Psoas muscle (tissue), 8 donors: ENCODE measurements around the gene ARHGEF35. TPM values are rescaled to one million over a fixed set of nuclear protein-coding genes. Genes with fewer than 3 reads are reported as not detected.

ENCODE experiments used
- ATAC-seq, 4 donors: fragments of 200-7000 bp; cut with Tn5 transposase; one replicate each; pipeline ENCODE4 v1.9.1; 2020; ENCODE audit warnings: moderate library complexity in 3 of 4, mild to moderate bottlenecking in 2 of 4
- DNase-seq, 2 donors: peaks; one replicate each; pipeline ENCODE4 v3.0.0-alpha.2; 2020
- H3K27ac ChIP-seq: fragments of 200-600 bp; one replicate; pipeline ENCODE4 v1.8.0; 2022
- H3K27me3 ChIP-seq, 3 donors: fragments of 200-600 bp in 1 of 3; one replicate each; pipeline versions ENCODE4 v1.6.1 to v1.8.0; 2013 to 2022; ENCODE audit warnings: low read length in 2 of 3, mild to moderate bottlenecking in 2 of 3, moderate library complexity in 1 of 3; ENCODE audit not compliant: insufficient read depth in 3 of 3
- H3K36me3 ChIP-seq, 2 donors: fragments of 200-600 bp in 1 of 2; one replicate each; pipeline versions ENCODE4 v1.6.1 to v1.8.0; 2013 to 2022; ENCODE audit warnings: low read depth in 1 of 2, mild to moderate bottlenecking in 1 of 2, moderate library complexity in 1 of 2; ENCODE audit not compliant: insufficient read depth in 1 of 2
- H3K4me1 ChIP-seq: fragments of 200-600 bp; one replicate; pipeline ENCODE4 v1.8.0; 2022
- H3K4me3 ChIP-seq: fragments of 200-600 bp; one replicate; pipeline ENCODE4 v1.8.0; 2022; ENCODE audit warnings: mild to moderate bottlenecking
- H3K9me3 ChIP-seq: fragments of 200-600 bp; one replicate; pipeline ENCODE4 v1.8.0; 2022
- CTCF ChIP-seq: fragments of 200-600 bp; IDR thresholded peaks from one replicate; pipeline ENCODE4 v1.8.0; 2022; ENCODE audit warnings: antibody characterized with exemption
- WGBS, 3 donors: extraction: QIAGEN DNeasy Blood & Tissue Kit; methylation state at CpG; one replicate each; pipeline versions ENCODE4 v1.1.6 to v1.1.7; 2013; 5-methylcytosine and 5-hydroxymethylcytosine counted together
- intact Hi-C, 2 donors: fragments of 100-400 bp; cut with DNase I; formaldehyde crosslinking; loops; one replicate each; pipeline versions ENCODE4 v1.11.0 to v1.14.2; 2022
- polyA plus RNA-seq, 3 donors: library from polyadenylated mRNA; stranded (reverse); fragments of 200-250 nt; gene quantifications; one replicate each; pipeline ENCODE4 v1.2.3, GENCODE V29; 2013
- total RNA-seq, 4 donors: library from RNA; stranded (reverse); fragmentation: NEBNext Ultra II Directional in 2 of 4; extraction: Animal tissue kit (Norgen Biotek cat#: 25700) in 2 of 4; gene quantifications; one replicate each; pipeline versions ENCODE4 v1.2.1 to v1.2.4, GENCODE V29; 2021 to 2023
- donor health status: healthy with polysubstance abuse.
- donor health status: DM: no; HTN: no; CAD: no; lungs with moderate emphysema.
- donor health status: Bipolar disorder and iron deficiency.
- donor health status: healthy.
- donor health status: DM: yes; HTN: yes; CAD: no.
- donor health status: DM: no; HTN: no; CAD: no.
- donor health status: DM: no; HTN: no; CAD: no.
- donor health status: DM: yes; HTN: yes; CAD: no.

Gene ARHGEF35
- total and polyA plus RNA-seq, 7 donors = 0.13 to 0.34 (median 0.16) TPM

GRCh38 chr7:144148224-144148827 lies 47.3 kb downstream of the ARHGEF35 start:
- H3K4me1 ChIP-seq = no peaks in the 10 kb centered on the region
- TF ChIP-seq CTCF = no peak
- H3K4me3 ChIP-seq = no peak overlapping the region
- DNase-seq (no peak), ATAC-seq (no peak)
- no peaks in the 10 kb centered on the region for H3K27me3 ChIP-seq
- no peak overlapping the region for H3K27ac ChIP-seq
- peaks cover 8% of the 10 kb centered on the region for H3K9me3 ChIP-seq
- WGBS, 3 donors = 58 to 78% (median 77%) methylated on average over 2 of the region's 2 CpGs
- intact Hi-C loops = no loop called here
- no peaks in the 10 kb centered on the region for H3K36me3 ChIP-seq

- TF ChIP-seq CTCF = no peak
- DNase-seq (no peak), ATAC-seq (no peak)
- Histone ChIP-seq H3K27ac (no peak overlapping the region), H3K27me3 (no peaks in the 10 kb centered on the region), H3K9me3 (peaks cover 8% of the 10 kb centered on the region), H3K4me3 (no peak overlapping the region), H3K4me1 (no peaks in the 10 kb centered on the region), H3K36me3 (no peaks in the 10 kb centered on the region)
- intact Hi-C loops = no loop called here
- WGBS, 3 donors = 88 to 93% (median 89%) methylated on average over 3 of the region's 3 CpGs
Measured at GRCh38 chr7:144144426-144144825, 51.2 kb downstream of the ARHGEF35 start.

GRCh38 chr7:144142187-144142586 lies 53.4 kb downstream of the ARHGEF35 start:
- H3K4me3 ChIP-seq = no peak overlapping the region
- no peak overlapping the region for H3K27ac ChIP-seq
- intact Hi-C loops = no loop called here
- no peaks in the 10 kb centered on the region for H3K36me3 ChIP-seq
- no peak for TF ChIP-seq CTCF
- no peaks in the 10 kb centered on the region for H3K9me3 ChIP-seq
- no peaks in the 10 kb centered on the region for H3K27me3 ChIP-seq
- no peaks in the 10 kb centered on the region for H3K4me1 ChIP-seq
- 71 to 80% (median 73%) methylated on average over 3 of the region's 3 CpGs for WGBS, 3 donors
- ATAC-seq (no peak), DNase-seq (no peak)

- Histone ChIP-seq H3K4me1 (no peaks in the 10 kb centered on the region), H3K36me3 (no peaks in the 10 kb centered on the region), H3K4me3 (no peak overlapping the region), H3K27ac (no peak overlapping the region), H3K27me3 (no peaks in the 10 kb centered on the region), H3K9me3 (no peaks in the 10 kb centered on the region)
- ATAC-seq = no peak
- DNase-seq = no peak
- no peak for TF ChIP-seq CTCF
- intact Hi-C loops = loop anchor here in 1 of 2 donors (10.0 kb wide), 1 partner anchor 103 kb away; no protein-coding TSS in a partner anchor
- WGBS, 3 donors = 58 to 69% (median 68%) methylated on average over 1 of the region's 1 CpG
Measured at GRCh38 chr7:144137501-144137900, 58.1 kb downstream of the ARHGEF35 start.

Other genes starting within 250 kb of the ARHGEF35 start
- not detected for gene OR2F1, start 241.0 kb downstream of the ARHGEF35 start, total RNA-seq
- not detected for gene OR2F1, start 241.0 kb downstream of the ARHGEF35 start, polyA plus RNA-seq
- gene OR6B1, start 195.5 kb downstream of the ARHGEF35 start, total RNA-seq = not detected
- gene OR6B1, start 195.5 kb downstream of the ARHGEF35 start, polyA plus RNA-seq = not detected
- not detected for gene OR2A5, start 146.9 kb downstream of the ARHGEF35 start, total RNA-seq
- gene OR2A5, start 146.9 kb downstream of the ARHGEF35 start, polyA plus RNA-seq = not detected
- not detected for gene OR2A25, start 126.0 kb downstream of the ARHGEF35 start, total RNA-seq
- gene OR2A25, start 126.0 kb downstream of the ARHGEF35 start, polyA plus RNA-seq = not detected
- not detected for gene OR2A12, start 109.6 kb downstream of the ARHGEF35 start, total RNA-seq
- gene OR2A12, start 109.6 kb downstream of the ARHGEF35 start, polyA plus RNA-seq = not detected
- not detected for gene OR2A2, start 86.2 kb downstream of the ARHGEF35 start, total RNA-seq
- gene OR2A2, start 86.2 kb downstream of the ARHGEF35 start, polyA plus RNA-seq = not detected
- gene OR2A14, start 72.7 kb downstream of the ARHGEF35 start, total RNA-seq = not detected
- gene OR2A14, start 72.7 kb downstream of the ARHGEF35 start, polyA plus RNA-seq = not detected
- gene CTAGE4, start 12.4 kb downstream of the ARHGEF35 start, total RNA-seq = under 1 TPM in 1 of 4 donors, not detected in 3; 0.15 TPM
- under 1 TPM in 2 of 3 donors, not detected in 1; 0.03 TPM for gene CTAGE4, start 12.4 kb downstream of the ARHGEF35 start, polyA plus RNA-seq
- not detected for gene OR2A42, start 43.8 kb upstream of the ARHGEF35 start, total RNA-seq
- gene OR2A42, start 43.8 kb upstream of the ARHGEF35 start, polyA plus RNA-seq = under 1 TPM in 2 of 3 donors, not detected in 1; 0.01 to 0.03 TPM
- gene OR2A7, start 69.0 kb upstream of the ARHGEF35 start, total RNA-seq = under 1 TPM in 1 of 4 donors, not detected in 3; 0.34 TPM
- gene OR2A7, start 69.0 kb upstream of the ARHGEF35 start, polyA plus RNA-seq = under 1 TPM in 2 of 3 donors, not detected in 1; 0.06 to 0.07 TPM
- under 1 TPM in 1 of 4 donors, not detected in 3; 0.15 TPM for gene CTAGE8, start 73.5 kb upstream of the ARHGEF35 start, total RNA-seq
- gene CTAGE8, start 73.5 kb upstream of the ARHGEF35 start, polyA plus RNA-seq = under 1 TPM in 2 of 3 donors, not detected in 1; 0.03 to 0.04 TPM
- gene OR2A1, start 116.6 kb upstream of the ARHGEF35 start, total RNA-seq = not detected
- under 1 TPM in 2 of 3 donors, not detected in 1; 0.01 to 0.03 TPM for gene OR2A1, start 116.6 kb upstream of the ARHGEF35 start, polyA plus RNA-seq
- gene ARHGEF5, start 159.6 kb upstream of the ARHGEF35 start, total RNA-seq = under 1 TPM; 0.28 to 0.69 (median 0.39) TPM
- under 1 TPM; 0.06 to 0.17 (median 0.16) TPM for gene ARHGEF5, start 159.6 kb upstream of the ARHGEF35 start, polyA plus RNA-seq
- gene NOBOX, start 207.9 kb upstream of the ARHGEF35 start, total RNA-seq = not detected
- gene NOBOX, start 207.9 kb upstream of the ARHGEF35 start, polyA plus RNA-seq = not detected